OCI-LY7 (cell line): ENCODE data around the gene MAN1C1.

Source experiments
- CTCF ChIP-seq: fragments of 200-600 bp; sonication (generic); conservative IDR thresholded peaks from 2 replicates; pipeline ENCODE4 v1.5.1; 2014; ENCODE audit warnings: mild to moderate bottlenecking, antibody characterized with exemption, low read length, moderate library complexity, mixed read lengths
- EZH2phosphoT487 ChIP-seq: fragments of 200-600 bp; sonication (generic); IDR thresholded peaks from 2 replicates; pipeline ENCODE4 v1.6.1; 2018; ENCODE audit warnings: low read depth, borderline replicate concordance, mild to moderate bottlenecking, mixed run types, antibody characterized with exemption, low read length, moderate library complexity, mixed read lengths

GRCh38 chr1:25609921-25610320, 6.7 kb upstream of the MAN1C1 start:
- no peak for TF ChIP-seq CTCF
- no peak for TF ChIP-seq EZH2phosphoT487
